ENCODE measurements around the gene AKAP12.

- no peak for TF ChIP-seq POLR2A (IDR thresholded peaks at IDR 0.05; ENCODE audit: extremely low read depth, insufficient read length)
- no peak for TF ChIP-seq CTCF (IDR thresholded peaks at IDR 0.05; ENCODE audit: low read depth, low read length)
- TF ChIP-seq MAX (IDR thresholded peaks at IDR 0.05; ENCODE audit: low read depth, low read length) = no peak
- TF ChIP-seq MYC (IDR thresholded peaks at IDR 0.05; ENCODE audit: low read depth, low read length) = no peak
Observed at GRCh38 chr6:151341476-151342195, 101.9 kb downstream of the AKAP12 start.
